SK-N-SH (cell line): Measurements from ENCODE around the gene PECR.

Experiments
- CHD2 ChIP-seq: fragments of 150-350 bp; IDR thresholded peaks from 2 replicates; pipeline ENCODE4 v1.6.1; 2018; ENCODE audit warnings: low read length; ENCODE audit not compliant: partially characterized antibody
- EP300 ChIP-seq, 2 experiments: IDR thresholded peaks; 2 replicates each; pipeline versions ENCODE4 v1.4.0 to v1.6.1; 2012; ENCODE audit warnings: borderline replicate concordance in 1 of 2, low read depth in 1 of 2, low read length in 1 of 2
- GABPA ChIP-seq: IDR thresholded peaks from 2 replicates; pipeline ENCODE4 v1.4.0; 2012; ENCODE audit warnings: low read depth, mild to moderate bottlenecking
- JUND ChIP-seq: IDR thresholded peaks from 2 replicates; pipeline ENCODE4 v1.4.0; 2012
- POLR2AphosphoS5 ChIP-seq: IDR thresholded peaks from 2 replicates; pipeline ENCODE4 v1.6.1; 2012; ENCODE audit warnings: low read depth, low read length
- RAD21 ChIP-seq: IDR thresholded peaks from 2 replicates; pipeline ENCODE4 v1.6.1; 2012; ENCODE audit warnings: mild to moderate bottlenecking, low read length
- RFX5 ChIP-seq: IDR thresholded peaks from 2 replicates; pipeline ENCODE4 v1.6.1; 2012; ENCODE audit warnings: mild to moderate bottlenecking, improper control_type of control experiment, low read length
- RXRA ChIP-seq: IDR thresholded peaks from 2 replicates; pipeline ENCODE4 v1.4.0; 2012; ENCODE audit warnings: low read depth, mild to moderate bottlenecking, borderline replicate concordance
- SMC3 ChIP-seq: IDR thresholded peaks from 2 replicates; pipeline ENCODE4 v1.6.1; 2012; ENCODE audit warnings: low read depth, low read length, improper control_type of control experiment
- TF ChIP-seq, protein P1 (sequence below): fragments of 200-600 bp; sonication (generic); IDR thresholded peaks from 2 replicates; pipeline ENCODE4 v1.6.1; 2017; ENCODE audit warnings: antibody characterized with exemption, mild to moderate bottlenecking, moderate library complexity
- TF ChIP-seq, protein P2 (sequence below): fragments of 150-350 bp; IDR thresholded peaks from 2 replicates; pipeline ENCODE4 v1.6.1; 2017; ENCODE audit warnings: antibody characterized with exemption, low read length, low read depth, borderline replicate concordance
- TF ChIP-seq, protein P3 (sequence below): IDR thresholded peaks from 2 replicates; pipeline ENCODE4 v1.4.0; 2012; ENCODE audit warnings: low read depth
- TF ChIP-seq, protein P4 (sequence below): IDR thresholded peaks from 2 replicates; pipeline ENCODE4 v1.6.1; 2012; ENCODE audit warnings: mild to moderate bottlenecking, low read depth, low read length, moderate library complexity

DNA sequence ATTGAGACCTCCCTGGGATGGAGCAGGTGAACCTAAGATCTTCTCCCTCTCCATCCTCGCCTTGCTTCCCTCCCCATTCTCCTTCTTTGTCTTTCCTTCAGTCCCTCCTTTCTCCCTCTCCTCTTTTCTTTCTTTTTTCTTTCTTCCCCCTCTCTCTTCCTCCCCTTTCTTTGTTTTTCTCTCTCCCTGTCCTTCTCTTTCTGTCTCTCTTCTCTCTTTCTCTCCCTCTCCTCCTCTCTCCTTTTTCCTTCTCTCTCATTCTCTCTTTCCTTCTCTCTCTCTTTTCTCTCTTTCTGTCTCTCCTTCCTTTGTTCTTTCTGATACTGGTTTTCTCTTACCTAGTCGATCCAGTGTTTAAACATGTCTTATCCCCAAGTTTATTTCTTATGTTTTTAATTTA lies 78.9 kb downstream of the PECR start:
- no peak for TF ChIP-seq POLR2AphosphoS5
- TF ChIP-seq, protein P1, sequence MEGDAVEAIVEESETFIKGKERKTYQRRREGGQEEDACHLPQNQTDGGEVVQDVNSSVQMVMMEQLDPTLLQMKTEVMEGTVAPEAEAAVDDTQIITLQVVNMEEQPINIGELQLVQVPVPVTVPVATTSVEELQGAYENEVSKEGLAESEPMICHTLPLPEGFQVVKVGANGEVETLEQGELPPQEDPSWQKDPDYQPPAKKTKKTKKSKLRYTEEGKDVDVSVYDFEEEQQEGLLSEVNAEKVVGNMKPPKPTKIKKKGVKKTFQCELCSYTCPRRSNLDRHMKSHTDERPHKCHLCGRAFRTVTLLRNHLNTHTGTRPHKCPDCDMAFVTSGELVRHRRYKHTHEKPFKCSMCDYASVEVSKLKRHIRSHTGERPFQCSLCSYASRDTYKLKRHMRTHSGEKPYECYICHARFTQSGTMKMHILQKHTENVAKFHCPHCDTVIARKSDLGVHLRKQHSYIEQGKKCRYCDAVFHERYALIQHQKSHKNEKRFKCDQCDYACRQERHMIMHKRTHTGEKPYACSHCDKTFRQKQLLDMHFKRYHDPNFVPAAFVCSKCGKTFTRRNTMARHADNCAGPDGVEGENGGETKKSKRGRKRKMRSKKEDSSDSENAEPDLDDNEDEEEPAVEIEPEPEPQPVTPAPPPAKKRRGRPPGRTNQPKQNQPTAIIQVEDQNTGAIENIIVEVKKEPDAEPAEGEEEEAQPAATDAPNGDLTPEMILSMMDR = no peak
- no peak for TF ChIP-seq EP300 (IDR thresholded peaks at IDR 0.05; ENCODE audit: borderline replicate concordance in 1 of 2, low read depth in 1 of 2, low read length in 1 of 2)
- TF ChIP-seq, protein P2, sequence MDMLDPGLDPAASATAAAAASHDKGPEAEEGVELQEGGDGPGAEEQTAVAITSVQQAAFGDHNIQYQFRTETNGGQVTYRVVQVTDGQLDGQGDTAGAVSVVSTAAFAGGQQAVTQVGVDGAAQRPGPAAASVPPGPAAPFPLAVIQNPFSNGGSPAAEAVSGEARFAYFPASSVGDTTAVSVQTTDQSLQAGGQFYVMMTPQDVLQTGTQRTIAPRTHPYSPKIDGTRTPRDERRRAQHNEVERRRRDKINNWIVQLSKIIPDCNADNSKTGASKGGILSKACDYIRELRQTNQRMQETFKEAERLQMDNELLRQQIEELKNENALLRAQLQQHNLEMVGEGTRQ = no peak
- TF ChIP-seq RXRA = no peak
- no peak for TF ChIP-seq RAD21
- TF ChIP-seq JUND = no peak
- TF ChIP-seq RFX5 = no peak
- no peak for TF ChIP-seq SMC3
- TF ChIP-seq, protein P3, sequence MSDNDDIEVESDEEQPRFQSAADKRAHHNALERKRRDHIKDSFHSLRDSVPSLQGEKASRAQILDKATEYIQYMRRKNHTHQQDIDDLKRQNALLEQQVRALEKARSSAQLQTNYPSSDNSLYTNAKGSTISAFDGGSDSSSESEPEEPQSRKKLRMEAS = no peak
- TF ChIP-seq, protein P4, sequence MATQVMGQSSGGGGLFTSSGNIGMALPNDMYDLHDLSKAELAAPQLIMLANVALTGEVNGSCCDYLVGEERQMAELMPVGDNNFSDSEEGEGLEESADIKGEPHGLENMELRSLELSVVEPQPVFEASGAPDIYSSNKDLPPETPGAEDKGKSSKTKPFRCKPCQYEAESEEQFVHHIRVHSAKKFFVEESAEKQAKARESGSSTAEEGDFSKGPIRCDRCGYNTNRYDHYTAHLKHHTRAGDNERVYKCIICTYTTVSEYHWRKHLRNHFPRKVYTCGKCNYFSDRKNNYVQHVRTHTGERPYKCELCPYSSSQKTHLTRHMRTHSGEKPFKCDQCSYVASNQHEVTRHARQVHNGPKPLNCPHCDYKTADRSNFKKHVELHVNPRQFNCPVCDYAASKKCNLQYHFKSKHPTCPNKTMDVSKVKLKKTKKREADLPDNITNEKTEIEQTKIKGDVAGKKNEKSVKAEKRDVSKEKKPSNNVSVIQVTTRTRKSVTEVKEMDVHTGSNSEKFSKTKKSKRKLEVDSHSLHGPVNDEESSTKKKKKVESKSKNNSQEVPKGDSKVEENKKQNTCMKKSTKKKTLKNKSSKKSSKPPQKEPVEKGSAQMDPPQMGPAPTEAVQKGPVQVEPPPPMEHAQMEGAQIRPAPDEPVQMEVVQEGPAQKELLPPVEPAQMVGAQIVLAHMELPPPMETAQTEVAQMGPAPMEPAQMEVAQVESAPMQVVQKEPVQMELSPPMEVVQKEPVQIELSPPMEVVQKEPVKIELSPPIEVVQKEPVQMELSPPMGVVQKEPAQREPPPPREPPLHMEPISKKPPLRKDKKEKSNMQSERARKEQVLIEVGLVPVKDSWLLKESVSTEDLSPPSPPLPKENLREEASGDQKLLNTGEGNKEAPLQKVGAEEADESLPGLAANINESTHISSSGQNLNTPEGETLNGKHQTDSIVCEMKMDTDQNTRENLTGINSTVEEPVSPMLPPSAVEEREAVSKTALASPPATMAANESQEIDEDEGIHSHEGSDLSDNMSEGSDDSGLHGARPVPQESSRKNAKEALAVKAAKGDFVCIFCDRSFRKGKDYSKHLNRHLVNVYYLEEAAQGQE = no peak
- TF ChIP-seq GABPA = no peak
- TF ChIP-seq CHD2 = no peak
